Omental fat pad (tissue), 4 donors: ENCODE measurements around the gene FBRS. TPM values are rescaled to one million over a fixed set of nuclear protein-coding genes. Genes with fewer than 3 reads are reported as not detected.
"Not testable (repeated sequence)": the region's sequence is repeated elsewhere in the genome, so short reads cannot be mapped to it uniquely, and the experiment has no call there.

Experiments
- ATAC-seq: fragments of 150-250 bp; one replicate; pipeline ENCODE4 v1.9.1; 2016; ENCODE audit warnings: mild to moderate bottlenecking, moderate library complexity; ENCODE audit not compliant: low FRiP score
- DNase-seq: peaks from one replicate; pipeline ENCODE4 v3.0.0-alpha.2; 2019; ENCODE audit warnings: low spot score
- CTCF ChIP-seq, 3 donors: fragments of 450-650 bp; IDR thresholded peaks; one replicate each; pipeline ENCODE4 v1.5.1; 2016 to 2017; ENCODE audit warnings: antibody characterized with exemption in 3 of 3, mild to moderate bottlenecking in 3 of 3, moderate library complexity in 2 of 3
- total RNA-seq, 4 donors: library from RNA; depleted of rRNA; stranded (reverse); fragments of >200 nt; gene quantifications; one replicate each; pipeline ENCODE4 v1.1.0, GENCODE V29; 2016

FBRS gene
- total RNA-seq, 4 donors from 2014 or later, result 15.4 to 49.7 (median 23.4) TPM

- DNase-seq (peak; percentile 87), ATAC-seq (peak; percentile 77)
- TF ChIP-seq CTCF (IDR thresholded peaks at IDR 0.05), result no peak
Measured at GRCh38 chr16:30698816-30699614, 40.8 kb downstream of the FBRS start, which contains the start of gene SRCAP. SRCAP (plus strand) TSS chr16:30699171; CDS start chr16:30700825, 1,654 bp downstream.

- ATAC-seq, result no peak
- TF ChIP-seq CTCF (IDR thresholded peaks at IDR 0.05), result no peak
- DNase-seq, result no peak
Measured at GRCh38 chr16:30699615-30700099, 41.4 kb downstream of the FBRS start.

GRCh38 chr16:30700491-30700890 is 42.3 kb downstream of the FBRS start:
- TF ChIP-seq CTCF (IDR thresholded peaks at IDR 0.05), result no peak
- no peak for ATAC-seq
- DNase-seq, result no peak

GRCh38 chr16:30700971-30701370 is 42.7 kb downstream of the FBRS start:
- TF ChIP-seq CTCF (IDR thresholded peaks at IDR 0.05), result no peak
- DNase-seq (no peak), ATAC-seq (no peak)

GRCh38 chr16:30703071-30703470 is 44.8 kb downstream of the FBRS start:
- DNase-seq, ATAC-seq: not testable (repeated sequence)

GRCh38 chr16:30703971-30704370 is 45.7 kb downstream of the FBRS start:
- no peak for ATAC-seq
- DNase-seq, result no peak
- TF ChIP-seq CTCF (IDR thresholded peaks at IDR 0.05), result no peak

GRCh38 chr16:30706046-30706445 is 47.8 kb downstream of the FBRS start:
- ATAC-seq (no peak), DNase-seq (no peak)
- TF ChIP-seq CTCF (IDR thresholded peaks at IDR 0.05), result no peak
